ENCODE data around the gene FILIP1L.
"Not testable (repeated sequence)": the region's sequence is repeated elsewhere in the genome, so short reads cannot be mapped to it uniquely, and the experiment has no call there.

The FILIP1L gene

DNA sequence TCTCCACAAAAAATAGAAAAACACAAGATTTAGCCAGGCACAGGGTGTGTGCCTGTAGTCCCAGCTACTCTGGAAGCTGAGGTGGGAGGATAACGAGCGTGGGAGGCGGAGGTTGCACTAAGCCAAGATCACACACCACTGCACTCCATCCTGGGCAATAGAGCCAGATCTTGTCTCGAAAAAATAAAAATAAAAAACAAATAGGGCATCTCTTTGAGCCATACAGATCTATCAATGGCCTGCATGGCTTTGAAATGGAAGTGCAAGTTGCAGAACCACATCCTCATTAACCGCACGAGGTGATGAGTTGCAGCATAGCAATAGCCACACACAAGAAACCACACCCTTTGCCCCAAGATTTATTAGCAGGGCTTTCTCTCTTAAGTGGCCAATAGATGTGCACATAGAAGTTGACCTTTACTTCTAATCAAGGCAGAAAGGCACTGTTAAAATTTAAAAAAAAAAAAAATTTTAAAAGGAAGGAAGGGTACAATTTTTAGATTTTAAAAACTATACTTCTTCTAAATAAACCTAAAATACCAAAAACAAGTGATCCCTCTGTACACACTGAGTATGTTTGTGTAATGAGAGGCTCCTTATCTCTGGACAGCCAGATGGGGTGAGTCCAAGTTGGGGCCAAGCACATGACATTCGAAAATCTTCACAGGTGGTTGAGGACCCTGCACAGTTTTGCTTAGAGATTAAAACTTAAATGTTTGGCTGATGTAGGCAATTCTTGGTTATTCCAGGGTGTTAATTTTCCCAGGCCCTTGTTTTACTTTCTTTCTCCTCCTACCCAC, 53.4 kb downstream of the FILIP1L start:
- no peaks in the 10 kb centered on the region for H3K36me3 ChIP-seq (ENCODE audit: control insufficient read depth, insufficient read depth, low read length)
- H3K4me3 ChIP-seq (ENCODE audit: low read length) = no peak overlapping the region
- H3K27me3 ChIP-seq (ENCODE audit: control insufficient read depth, insufficient read depth, low read length) = no peaks in the 10 kb centered on the region
- no CpG with 5 or more reads among the region's 7 CpGs for WGBS (ENCODE audit: insufficient coverage, insufficient read length)
- H3K4me1 ChIP-seq (ENCODE audit: control insufficient read depth, insufficient read depth, low read length) = no peaks in the 10 kb centered on the region
- H3K9me3 ChIP-seq (ENCODE audit: control insufficient read depth, insufficient read depth, low read length) = no peaks in the 10 kb centered on the region
- DNase-seq (ENCODE audit: low read depth, low spot score) = no peak
- no peak overlapping the region for H3K27ac ChIP-seq (ENCODE audit: low read length)

DNA sequence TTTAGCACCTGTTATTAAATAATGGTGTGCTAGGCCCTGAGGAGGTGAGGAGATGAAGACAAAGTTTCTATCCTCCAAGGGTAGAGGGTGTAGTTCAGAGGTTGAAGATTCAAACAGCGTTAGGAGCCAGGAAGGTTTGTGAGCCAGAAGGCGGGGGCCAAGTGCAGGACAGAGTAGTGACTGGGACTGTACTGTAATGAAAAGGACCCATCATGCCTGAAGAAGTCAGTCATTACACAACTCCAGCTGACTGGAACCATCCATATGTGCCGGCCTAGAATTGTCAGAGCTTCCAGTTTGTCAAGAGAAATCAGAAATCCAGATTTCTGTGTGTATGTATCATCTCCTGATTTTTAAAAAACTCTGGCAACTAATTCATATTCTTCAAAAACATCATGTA, 54.8 kb downstream of the FILIP1L start:
- Histone ChIP-seq H3K36me3 (ENCODE audit: control insufficient read depth, insufficient read depth, low read length) (no peaks in the 10 kb centered on the region), H3K4me3 (ENCODE audit: low read length) (no peak overlapping the region), H3K27me3 (ENCODE audit: control insufficient read depth, insufficient read depth, low read length) (no peaks in the 10 kb centered on the region), H3K4me1 (ENCODE audit: control insufficient read depth, insufficient read depth, low read length) (no peaks in the 10 kb centered on the region), H3K27ac (ENCODE audit: low read length) (no peak overlapping the region), H3K9me3 (ENCODE audit: control insufficient read depth, insufficient read depth, low read length) (no peaks in the 10 kb centered on the region)
- WGBS (ENCODE audit: insufficient coverage, insufficient read length) = no CpG with 5 or more reads among the region's 3 CpGs
- no peak for DNase-seq (ENCODE audit: low read depth, low spot score)

DNA sequence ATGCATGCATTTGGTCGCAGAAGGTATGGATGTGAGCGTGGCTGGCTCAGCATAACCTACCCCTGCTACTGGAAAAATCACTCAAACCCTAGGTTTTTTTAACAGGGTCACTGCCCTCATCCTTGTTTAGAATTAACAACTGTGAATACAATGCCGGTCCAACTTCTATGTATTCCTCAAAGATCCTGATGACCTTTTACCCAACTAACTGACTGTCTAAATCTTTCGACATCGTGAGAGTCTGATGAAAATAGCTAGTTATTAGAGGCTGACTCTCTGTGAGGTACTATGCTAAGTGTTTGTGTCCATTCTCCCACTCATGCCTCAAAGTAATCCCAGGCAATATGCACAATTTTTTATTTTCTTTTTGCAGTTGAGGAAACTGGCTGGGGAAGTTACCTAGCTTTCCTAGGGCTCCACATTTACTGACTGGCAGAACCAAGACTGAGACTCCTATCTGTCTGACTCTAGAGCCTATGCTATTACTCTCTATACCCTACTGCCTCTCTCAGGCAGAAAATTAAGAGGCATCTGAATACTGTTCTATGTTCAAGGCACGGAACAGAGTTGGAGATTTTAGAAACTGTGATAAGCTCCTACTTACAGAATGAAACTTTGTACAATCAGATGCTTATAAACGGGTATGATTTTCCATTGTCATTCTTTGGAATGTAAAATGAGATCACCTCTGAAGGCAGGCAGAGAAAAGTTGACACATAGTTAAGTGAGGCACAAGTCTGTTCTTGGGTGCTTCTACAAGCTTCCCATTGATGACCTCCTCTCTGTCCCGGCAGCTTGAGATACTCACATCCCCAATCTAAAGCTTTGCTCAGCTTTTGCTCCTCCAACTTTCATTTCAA, 56.4 kb downstream of the FILIP1L start:
- no CpG with 5 or more reads among the region's 8 CpGs for WGBS (ENCODE audit: insufficient coverage, insufficient read length)
- DNase-seq (ENCODE audit: low read depth, low spot score) = no peak

DNA sequence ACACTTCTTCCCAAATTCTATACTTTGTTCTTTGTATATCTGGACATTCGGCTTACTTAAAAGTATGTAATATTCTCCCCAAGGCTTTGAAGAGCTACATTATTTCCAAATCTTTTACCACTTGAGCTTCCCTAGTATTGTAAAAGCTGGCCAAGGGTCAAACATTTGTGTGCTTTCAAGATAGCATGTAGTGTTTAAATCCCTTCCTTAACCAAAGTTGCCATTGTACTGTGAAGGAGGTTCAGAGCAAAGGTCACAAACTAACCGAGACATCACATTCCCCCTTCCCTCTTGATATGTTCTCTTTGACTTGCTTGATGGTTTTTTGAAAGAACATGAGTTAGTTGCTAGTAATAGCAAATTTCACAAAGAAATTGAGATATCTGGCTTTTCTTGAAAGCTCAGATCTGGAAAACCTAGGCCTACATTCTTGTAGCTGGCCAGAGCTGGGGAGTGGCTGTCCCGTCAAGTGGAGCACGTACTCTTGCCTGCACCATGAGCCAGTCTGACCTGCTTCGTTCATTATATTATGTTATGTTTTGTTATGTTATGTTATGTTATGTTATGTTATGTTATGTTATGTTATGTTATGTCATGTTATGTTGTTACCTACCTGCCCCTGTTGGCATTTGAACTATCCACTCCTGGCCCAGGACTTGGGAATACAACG, 60.2 kb downstream of the FILIP1L start:
- Histone ChIP-seq H3K4me1 (ENCODE audit: control insufficient read depth, insufficient read depth, low read length) (no peaks in the 10 kb centered on the region), H3K4me3 (ENCODE audit: low read length) (no peak overlapping the region), H3K9me3 (ENCODE audit: control insufficient read depth, insufficient read depth, low read length) (no peaks in the 10 kb centered on the region), H3K27me3 (ENCODE audit: control insufficient read depth, insufficient read depth, low read length) (no peaks in the 10 kb centered on the region), H3K27ac (ENCODE audit: low read length) (no peak overlapping the region), H3K36me3 (ENCODE audit: control insufficient read depth, insufficient read depth, low read length) (no peaks in the 10 kb centered on the region)
- DNase-seq (ENCODE audit: low read depth, low spot score) = no peak
- WGBS (ENCODE audit: insufficient coverage, insufficient read length) = no CpG with 5 or more reads among the region's 6 CpGs

More for the DNA sequence above, 56.4 kb downstream of the FILIP1L start:
- Histone ChIP-seq H3K9me3 (ENCODE audit: control insufficient read depth, insufficient read depth, low read length) (no peaks in the 10 kb centered on the region), H3K27ac (ENCODE audit: low read length) (no peak overlapping the region), H3K27me3 (ENCODE audit: control insufficient read depth, insufficient read depth, low read length) (no peaks in the 10 kb centered on the region), H3K4me1 (ENCODE audit: control insufficient read depth, insufficient read depth, low read length) (no peaks in the 10 kb centered on the region), H3K4me3 (ENCODE audit: low read length) (no peak overlapping the region), H3K36me3 (ENCODE audit: control insufficient read depth, insufficient read depth, low read length) (no peaks in the 10 kb centered on the region)

DNA sequence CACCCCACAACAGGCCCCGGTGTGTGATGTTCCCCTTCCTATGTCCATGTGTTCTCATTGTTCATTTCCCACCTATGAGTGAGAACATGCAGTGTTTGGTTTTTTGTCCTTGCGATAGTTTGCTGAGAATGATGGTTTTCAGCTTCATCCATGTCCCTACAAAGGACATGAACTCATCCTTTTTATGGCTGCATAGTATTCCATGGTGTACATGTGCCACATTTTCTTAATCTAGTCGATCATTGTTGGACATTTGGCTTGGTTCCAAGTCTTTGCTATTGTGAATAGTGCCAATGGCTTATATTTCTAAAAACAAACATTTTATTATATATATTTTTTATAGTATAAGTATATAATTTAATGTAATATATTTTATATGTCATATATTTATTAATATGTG, 62.8 kb downstream of the FILIP1L start:
- not testable (repeated sequence) for H3K9me3 ChIP-seq (ENCODE audit: control insufficient read depth, insufficient read depth, low read length); H3K4me1 ChIP-seq (ENCODE audit: control insufficient read depth, insufficient read depth, low read length); H3K27ac ChIP-seq (ENCODE audit: low read length); DNase-seq (ENCODE audit: low read depth, low spot score); H3K36me3 ChIP-seq (ENCODE audit: control insufficient read depth, insufficient read depth, low read length); H3K4me3 ChIP-seq (ENCODE audit: low read length); H3K27me3 ChIP-seq (ENCODE audit: control insufficient read depth, insufficient read depth, low read length)
- no CpG with 5 or more reads among the region's 3 CpGs for WGBS (ENCODE audit: insufficient coverage, insufficient read length)

DNA sequence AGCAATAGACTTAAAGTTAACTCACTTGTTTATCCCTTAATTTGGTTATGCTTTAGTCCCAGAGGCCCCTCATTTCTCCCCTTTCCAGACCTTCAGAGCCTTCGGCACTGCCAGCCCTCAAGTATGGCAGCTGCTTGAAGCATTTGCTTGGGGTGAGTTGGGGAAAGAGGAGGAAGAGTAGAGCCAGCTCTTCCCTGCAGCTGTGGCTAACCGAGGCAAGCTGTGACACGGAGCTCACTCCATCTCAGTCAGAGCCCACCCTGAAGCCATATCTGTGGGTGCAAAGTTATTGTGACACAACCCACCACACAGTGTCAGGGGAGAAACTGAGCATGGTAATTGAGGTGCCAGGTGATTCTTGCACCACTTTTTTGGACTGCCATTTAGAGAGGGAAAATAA, 66.1 kb downstream of the FILIP1L start:
- no peaks in the 10 kb centered on the region for H3K27me3 ChIP-seq (ENCODE audit: control insufficient read depth, insufficient read depth, low read length)
- H3K4me3 ChIP-seq (ENCODE audit: low read length) = no peak overlapping the region
- no peaks in the 10 kb centered on the region; the same call in 1 of the 2 replicates for H3K4me1 ChIP-seq (ENCODE audit: control insufficient read depth, insufficient read depth, low read length)
- H3K36me3 ChIP-seq (ENCODE audit: control insufficient read depth, insufficient read depth, low read length) = no peaks in the 10 kb centered on the region
- H3K27ac ChIP-seq (ENCODE audit: low read length) = no peak overlapping the region
- no peaks in the 10 kb centered on the region for H3K9me3 ChIP-seq (ENCODE audit: control insufficient read depth, insufficient read depth, low read length)
- WGBS (ENCODE audit: insufficient coverage, insufficient read length) = no CpG with 5 or more reads among the region's 3 CpGs
- no peak for DNase-seq (ENCODE audit: low read depth, low spot score)

DNA sequence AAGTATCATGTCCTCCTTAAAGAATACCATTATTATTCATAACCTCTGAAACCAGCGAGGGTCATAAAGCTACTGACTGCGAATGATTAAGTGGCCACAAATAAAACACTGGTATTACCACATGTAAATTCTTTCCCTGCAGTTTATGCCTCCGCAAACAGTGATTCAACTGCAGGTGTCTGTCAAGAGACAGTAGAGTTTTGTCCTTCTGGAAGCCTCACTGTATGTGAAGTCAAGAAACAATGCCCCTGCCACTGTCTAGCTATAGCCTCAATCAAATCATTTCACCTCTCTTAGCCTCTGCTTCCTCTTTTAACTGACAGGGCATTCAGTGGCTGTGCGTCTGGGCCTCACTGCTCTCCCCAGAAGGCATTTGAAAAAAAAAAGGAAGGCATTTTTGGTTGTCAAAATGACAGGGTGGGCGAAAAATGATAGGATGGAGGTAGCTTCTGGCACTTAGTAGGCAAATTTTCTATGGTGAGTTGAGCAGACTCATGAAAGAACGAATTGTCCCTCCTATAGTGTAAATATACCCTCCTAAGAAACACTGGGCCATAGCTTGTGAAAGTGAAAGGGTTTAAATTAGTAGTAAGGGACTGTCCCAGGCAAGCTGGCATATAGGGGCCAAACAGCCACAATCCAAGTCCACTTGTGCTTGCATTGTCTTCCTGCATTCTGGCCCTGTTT, 66.7 kb downstream of the FILIP1L start:
- no peak overlapping the region for H3K27ac ChIP-seq (ENCODE audit: low read length)
- no peak overlapping the region for H3K4me3 ChIP-seq (ENCODE audit: low read length)
- no peaks in the 10 kb centered on the region for H3K9me3 ChIP-seq (ENCODE audit: control insufficient read depth, insufficient read depth, low read length)
- no peaks in the 10 kb centered on the region for H3K27me3 ChIP-seq (ENCODE audit: control insufficient read depth, insufficient read depth, low read length)
- no peaks in the 10 kb centered on the region for H3K36me3 ChIP-seq (ENCODE audit: control insufficient read depth, insufficient read depth, low read length)
- DNase-seq (ENCODE audit: low read depth, low spot score) = no peak
- no CpG with 5 or more reads among the region's 6 CpGs for WGBS (ENCODE audit: insufficient coverage, insufficient read length)
- H3K4me1 ChIP-seq (ENCODE audit: control insufficient read depth, insufficient read depth, low read length) = peaks cover 2% of the 10 kb centered on the region; the same call in 1 of the 2 replicates

DNA sequence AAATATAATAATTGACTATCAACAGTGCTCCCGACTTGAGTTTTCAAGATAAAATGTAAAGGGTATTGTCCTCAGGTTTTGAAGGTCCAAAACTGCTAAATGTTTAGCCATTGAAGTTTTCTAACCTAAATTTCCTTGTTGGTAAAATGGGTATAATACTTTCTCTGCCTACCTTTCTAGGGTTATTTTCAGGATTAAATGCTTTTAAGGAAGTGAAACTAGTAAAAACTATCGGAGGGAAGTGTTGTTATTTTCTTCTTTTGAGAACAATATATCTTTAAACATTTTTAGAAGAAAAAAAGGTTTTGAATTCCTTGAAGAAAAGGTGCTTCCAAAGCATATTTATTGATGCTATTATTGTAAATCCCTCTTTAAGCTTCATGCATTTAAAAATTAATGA, 67.3 kb downstream of the FILIP1L start:
- Histone ChIP-seq H3K4me1 (ENCODE audit: control insufficient read depth, insufficient read depth, low read length) (peaks cover 2% of the 10 kb centered on the region; the same call in 1 of the 2 replicates), H3K9me3 (ENCODE audit: control insufficient read depth, insufficient read depth, low read length) (no peaks in the 10 kb centered on the region), H3K36me3 (ENCODE audit: control insufficient read depth, insufficient read depth, low read length) (no peaks in the 10 kb centered on the region), H3K27me3 (ENCODE audit: control insufficient read depth, insufficient read depth, low read length) (no peaks in the 10 kb centered on the region), H3K4me3 (ENCODE audit: low read length) (no peak overlapping the region), H3K27ac (ENCODE audit: low read length) (no peak overlapping the region)
- no CpG with 5 or more reads among the region's 2 CpGs for WGBS (ENCODE audit: insufficient coverage, insufficient read length)
- no peak for DNase-seq (ENCODE audit: low read depth, low spot score)

DNA sequence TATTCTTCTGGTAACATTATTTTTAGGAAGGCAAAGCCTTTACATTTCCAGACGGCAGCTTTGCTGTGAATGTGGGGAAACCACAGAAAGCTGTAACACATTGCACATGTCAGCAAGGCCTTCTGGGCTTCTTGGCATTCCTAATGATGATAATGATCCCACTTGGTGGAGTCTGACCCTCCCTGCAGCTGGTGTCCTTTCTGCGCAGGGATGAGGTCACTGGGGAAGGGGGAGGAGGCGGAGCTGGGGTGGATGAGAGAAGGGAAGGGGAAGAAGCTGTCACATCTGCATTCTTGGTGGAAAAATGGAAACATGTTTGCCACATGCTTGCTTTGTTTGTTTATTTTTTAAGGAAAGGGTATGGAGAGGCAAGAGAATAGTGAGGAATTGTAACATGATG, 68.6 kb downstream of the FILIP1L start:
- H3K4me1 ChIP-seq (ENCODE audit: control insufficient read depth, insufficient read depth, low read length) = peaks cover 2% of the 10 kb centered on the region; the same call in 1 of the 2 replicates
- DNase-seq (ENCODE audit: low read depth, low spot score) = no peak
- H3K4me3 ChIP-seq (ENCODE audit: low read length) = no peak overlapping the region
- H3K36me3 ChIP-seq (ENCODE audit: control insufficient read depth, insufficient read depth, low read length) = no peaks in the 10 kb centered on the region
- no peaks in the 10 kb centered on the region for H3K9me3 ChIP-seq (ENCODE audit: control insufficient read depth, insufficient read depth, low read length)
- no peaks in the 10 kb centered on the region for H3K27me3 ChIP-seq (ENCODE audit: control insufficient read depth, insufficient read depth, low read length)
- H3K27ac ChIP-seq (ENCODE audit: low read length) = no peak overlapping the region
- no CpG with 5 or more reads among the region's 3 CpGs for WGBS (ENCODE audit: insufficient coverage, insufficient read length)

DNA sequence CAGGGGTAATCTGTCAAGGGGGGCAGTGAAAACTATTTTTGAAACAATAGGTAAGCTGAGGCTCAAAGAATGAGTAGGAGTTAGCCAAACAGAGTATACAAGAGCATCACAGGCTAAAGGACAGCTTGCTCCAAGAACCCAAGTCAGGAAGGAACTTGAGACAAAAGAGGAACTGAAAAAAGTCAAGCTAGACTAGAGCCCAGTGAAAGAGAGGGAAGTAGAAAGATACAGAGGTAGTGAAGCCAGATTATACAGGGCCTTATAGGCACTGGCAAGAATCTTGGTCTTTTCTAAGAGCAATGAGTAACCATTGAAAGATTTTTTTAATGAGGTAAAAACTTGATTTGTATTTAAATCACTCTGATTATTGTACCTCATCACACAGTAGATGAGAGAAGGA, 69.9 kb downstream of the FILIP1L start:
- no peaks in the 10 kb centered on the region for H3K36me3 ChIP-seq (ENCODE audit: control insufficient read depth, insufficient read depth, low read length)
- H3K9me3 ChIP-seq (ENCODE audit: control insufficient read depth, insufficient read depth, low read length) = no peaks in the 10 kb centered on the region
- H3K4me3 ChIP-seq (ENCODE audit: low read length) = no peak overlapping the region
- peaks cover 2% of the 10 kb centered on the region; the same call in 1 of the 2 replicates for H3K4me1 ChIP-seq (ENCODE audit: control insufficient read depth, insufficient read depth, low read length)
- DNase-seq (ENCODE audit: low read depth, low spot score) = no peak
- no peaks in the 10 kb centered on the region for H3K27me3 ChIP-seq (ENCODE audit: control insufficient read depth, insufficient read depth, low read length)
- no peak overlapping the region for H3K27ac ChIP-seq (ENCODE audit: low read length)

All from iPS DF 6.9 (cell line).